GM18505 (cell line): Measurements from ENCODE around the gene TSSK2.

Experiments
- ATAC-seq: cut with Tn5 transposase; IDR thresholded peaks from one replicate; pipeline ENCODE4 v1.9.1; 2021; ENCODE audit not compliant: unreplicated experiment
- POLR2A ChIP-seq: IDR thresholded peaks from 4 replicates; pipeline ENCODE4 v1.6.1; 2011; ENCODE audit warnings: borderline replicate concordance; ENCODE audit not compliant: insufficient read depth, insufficient read length; ENCODE audit errors: extremely low read depth

TSSK2 gene

GRCh38 chr22:19172213-19173046, 41.3 kb downstream of the TSSK2 start:
- no peak for ATAC-seq

GRCh38 chr22:19173047-19174035, 42.2 kb downstream of the TSSK2 start:
- ATAC-seq = no peak
- TF ChIP-seq POLR2A = no peak

More at GRCh38 chr22:19172213-19173046, 41.3 kb downstream of the TSSK2 start:
- TF ChIP-seq POLR2A = no peak

GRCh38 chr22:19174106-19175025, 43.3 kb downstream of the TSSK2 start:
- no peak for ATAC-seq
- TF ChIP-seq POLR2A = no peak

- ATAC-seq = no peak
- TF ChIP-seq POLR2A = no peak
Observed at GRCh38 chr22:19175026-19175601, 44.0 kb downstream of the TSSK2 start.

- ATAC-seq = no peak
- TF ChIP-seq POLR2A = no peak
Observed at GRCh38 chr22:19175602-19176174, 44.6 kb downstream of the TSSK2 start.

GRCh38 chr22:19176175-19176643, 45.1 kb downstream of the TSSK2 start:
- no peak for TF ChIP-seq POLR2A
- no peak for ATAC-seq

GRCh38 chr22:19176732-19177131, 45.6 kb downstream of the TSSK2 start:
- no peak for ATAC-seq
- TF ChIP-seq POLR2A = peak; percentile 19

- TF ChIP-seq POLR2A = no peak
- ATAC-seq = no peak
Observed at GRCh38 chr22:19177164-19178064, 46.3 kb downstream of the TSSK2 start.

- no peak for TF ChIP-seq POLR2A
- peak; percentile 36 for ATAC-seq
Observed at GRCh38 chr22:19178065-19178656, 47.1 kb downstream of the TSSK2 start.

GRCh38 chr22:19178657-19179496, 47.8 kb downstream of the TSSK2 start, which contains the start of gene SLC25A1:
SLC25A1 (minus strand) TSS chr22:19178736; CDS start chr22:19178673, 63 bp downstream.
- peak; percentile 57 for ATAC-seq
- TF ChIP-seq POLR2A = peak; percentile 51

GRCh38 chr22:19179497-19180048, 48.5 kb downstream of the TSSK2 start:
- TF ChIP-seq POLR2A = no peak
- ATAC-seq = peak; percentile 34
